NCI-H1092 (cell line): ENCODE results near the gene COL9A3.

ENCODE experiments used
- DNase-seq: peaks from one replicate; lab custom pipeline; 2025; lab: John Stamatoyannopoulos, UW

COL9A3 gene

GRCh38 chr20:62880147-62880934, 63.5 kb downstream of the COL9A3 start:
- DNase-seq: no peak

- no peak for DNase-seq
Measured at GRCh38 chr20:62880935-62881661, 64.2 kb downstream of the COL9A3 start.

- no peak for DNase-seq
Measured at GRCh38 chr20:62881662-62882395, 65.0 kb downstream of the COL9A3 start.

GRCh38 chr20:62882426-62882825, 65.6 kb downstream of the COL9A3 start:
- DNase-seq: no peak

- no peak for DNase-seq
Measured at GRCh38 chr20:62884556-62884955, 67.7 kb downstream of the COL9A3 start.

- DNase-seq: no peak
Measured at GRCh38 chr20:62885046-62885895, 68.4 kb downstream of the COL9A3 start.

- no peak for DNase-seq
Measured at GRCh38 chr20:62885896-62886708, 69.3 kb downstream of the COL9A3 start.

- no peak for DNase-seq
Measured at GRCh38 chr20:62886709-62887058, 69.8 kb downstream of the COL9A3 start.

- no peak for DNase-seq
Measured at GRCh38 chr20:62887152-62887859, 70.5 kb downstream of the COL9A3 start.

- DNase-seq: no peak
Measured at GRCh38 chr20:62887860-62888239, 71.0 kb downstream of the COL9A3 start.

- DNase-seq: no peak
Measured at GRCh38 chr20:62888406-62888805, 71.6 kb downstream of the COL9A3 start.

GRCh38 chr20:62888910-62889309, 72.1 kb downstream of the COL9A3 start:
- DNase-seq: no peak

GRCh38 chr20:62889411-62889810, 72.6 kb downstream of the COL9A3 start:
- no peak for DNase-seq

GRCh38 chr20:62889871-62890270, 73.0 kb downstream of the COL9A3 start:
- DNase-seq: no peak

GRCh38 chr20:62890444-62890843, 73.6 kb downstream of the COL9A3 start:
- no peak for DNase-seq
